B cell (primary cell): ENCODE results near the gene SST.

Source experiments
- EZH2 ChIP-seq: IDR thresholded peaks from 2 replicates; pipeline ENCODE4 v1.6.1; 2012; ENCODE audit warnings: borderline replicate concordance, low read depth, mild to moderate bottlenecking, moderate library complexity, low read length; ENCODE audit not compliant: insufficient read depth, poor library complexity, severe bottlenecking
- TF ChIP-seq, protein P1 (sequence below): fragments of 200-600 bp; IDR thresholded peaks from one replicate; pipeline ENCODE4 v1.8.0; 2022; ENCODE audit warnings: antibody characterized with exemption, mild to moderate bottlenecking

GRCh38 chr3:187689984-187690383 lies 19.8 kb upstream of the SST start:
- TF ChIP-seq, protein P1, sequence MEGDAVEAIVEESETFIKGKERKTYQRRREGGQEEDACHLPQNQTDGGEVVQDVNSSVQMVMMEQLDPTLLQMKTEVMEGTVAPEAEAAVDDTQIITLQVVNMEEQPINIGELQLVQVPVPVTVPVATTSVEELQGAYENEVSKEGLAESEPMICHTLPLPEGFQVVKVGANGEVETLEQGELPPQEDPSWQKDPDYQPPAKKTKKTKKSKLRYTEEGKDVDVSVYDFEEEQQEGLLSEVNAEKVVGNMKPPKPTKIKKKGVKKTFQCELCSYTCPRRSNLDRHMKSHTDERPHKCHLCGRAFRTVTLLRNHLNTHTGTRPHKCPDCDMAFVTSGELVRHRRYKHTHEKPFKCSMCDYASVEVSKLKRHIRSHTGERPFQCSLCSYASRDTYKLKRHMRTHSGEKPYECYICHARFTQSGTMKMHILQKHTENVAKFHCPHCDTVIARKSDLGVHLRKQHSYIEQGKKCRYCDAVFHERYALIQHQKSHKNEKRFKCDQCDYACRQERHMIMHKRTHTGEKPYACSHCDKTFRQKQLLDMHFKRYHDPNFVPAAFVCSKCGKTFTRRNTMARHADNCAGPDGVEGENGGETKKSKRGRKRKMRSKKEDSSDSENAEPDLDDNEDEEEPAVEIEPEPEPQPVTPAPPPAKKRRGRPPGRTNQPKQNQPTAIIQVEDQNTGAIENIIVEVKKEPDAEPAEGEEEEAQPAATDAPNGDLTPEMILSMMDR: no peak
- TF ChIP-seq EZH2: no peak
